ENCODE measurements around the gene ACSL6. TPM values are rescaled to one million over a fixed set of nuclear protein-coding genes. Genes with fewer than 3 reads are reported as not detected.

ACSL6 gene
- total RNA-seq, 1 experiment from 2014 or later: 4.8 TPM

DNA sequence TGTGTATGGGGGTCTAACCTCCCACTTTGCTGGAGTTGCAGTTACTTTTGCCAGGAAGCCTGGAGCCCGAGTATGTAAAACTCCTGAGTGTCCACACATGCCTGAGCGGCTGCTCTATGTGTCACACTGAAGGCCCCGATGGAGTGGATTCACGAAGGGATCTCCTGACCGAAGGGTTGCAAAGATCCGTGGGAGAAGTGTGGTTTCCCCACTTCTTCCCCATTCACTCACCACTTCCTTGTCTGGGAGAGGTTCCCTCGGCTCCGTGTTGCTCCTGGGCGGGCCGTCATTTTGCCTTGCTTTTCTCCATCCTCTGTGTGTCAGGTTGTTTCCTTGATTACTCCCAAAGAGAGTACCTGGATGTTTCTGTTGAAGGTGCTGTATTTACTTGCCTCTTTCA lies 32.7 kb upstream of the ACSL6 start:
- no peak overlapping the region for H3K27ac Mint-ChIP-seq
- H3K4me1 Mint-ChIP-seq: peaks cover 14% of the 10 kb centered on the region
- DNase-seq (ENCODE audit: low spot score) (no peak), ATAC-seq (no peak)
- H3K36me3 Mint-ChIP-seq: no peaks in the 10 kb centered on the region
- no peaks in the 10 kb centered on the region for H3K27me3 Mint-ChIP-seq (ENCODE audit: low read depth)
- ChIA-PET POLR2A (no interaction called here), CTCF (no interaction called here)
- TF ChIP-seq, protein P1, sequence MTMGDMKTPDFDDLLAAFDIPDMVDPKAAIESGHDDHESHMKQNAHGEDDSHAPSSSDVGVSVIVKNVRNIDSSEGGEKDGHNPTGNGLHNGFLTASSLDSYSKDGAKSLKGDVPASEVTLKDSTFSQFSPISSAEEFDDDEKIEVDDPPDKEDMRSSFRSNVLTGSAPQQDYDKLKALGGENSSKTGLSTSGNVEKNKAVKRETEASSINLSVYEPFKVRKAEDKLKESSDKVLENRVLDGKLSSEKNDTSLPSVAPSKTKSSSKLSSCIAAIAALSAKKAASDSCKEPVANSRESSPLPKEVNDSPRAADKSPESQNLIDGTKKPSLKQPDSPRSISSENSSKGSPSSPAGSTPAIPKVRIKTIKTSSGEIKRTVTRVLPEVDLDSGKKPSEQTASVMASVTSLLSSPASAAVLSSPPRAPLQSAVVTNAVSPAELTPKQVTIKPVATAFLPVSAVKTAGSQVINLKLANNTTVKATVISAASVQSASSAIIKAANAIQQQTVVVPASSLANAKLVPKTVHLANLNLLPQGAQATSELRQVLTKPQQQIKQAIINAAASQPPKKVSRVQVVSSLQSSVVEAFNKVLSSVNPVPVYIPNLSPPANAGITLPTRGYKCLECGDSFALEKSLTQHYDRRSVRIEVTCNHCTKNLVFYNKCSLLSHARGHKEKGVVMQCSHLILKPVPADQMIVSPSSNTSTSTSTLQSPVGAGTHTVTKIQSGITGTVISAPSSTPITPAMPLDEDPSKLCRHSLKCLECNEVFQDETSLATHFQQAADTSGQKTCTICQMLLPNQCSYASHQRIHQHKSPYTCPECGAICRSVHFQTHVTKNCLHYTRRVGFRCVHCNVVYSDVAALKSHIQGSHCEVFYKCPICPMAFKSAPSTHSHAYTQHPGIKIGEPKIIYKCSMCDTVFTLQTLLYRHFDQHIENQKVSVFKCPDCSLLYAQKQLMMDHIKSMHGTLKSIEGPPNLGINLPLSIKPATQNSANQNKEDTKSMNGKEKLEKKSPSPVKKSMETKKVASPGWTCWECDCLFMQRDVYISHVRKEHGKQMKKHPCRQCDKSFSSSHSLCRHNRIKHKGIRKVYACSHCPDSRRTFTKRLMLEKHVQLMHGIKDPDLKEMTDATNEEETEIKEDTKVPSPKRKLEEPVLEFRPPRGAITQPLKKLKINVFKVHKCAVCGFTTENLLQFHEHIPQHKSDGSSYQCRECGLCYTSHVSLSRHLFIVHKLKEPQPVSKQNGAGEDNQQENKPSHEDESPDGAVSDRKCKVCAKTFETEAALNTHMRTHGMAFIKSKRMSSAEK (CRISPR knock-in tag; IDR thresholded peaks at IDR 0.05; ENCODE audit: borderline replicate concordance): no peak
- TF ChIP-seq, protein P2, sequence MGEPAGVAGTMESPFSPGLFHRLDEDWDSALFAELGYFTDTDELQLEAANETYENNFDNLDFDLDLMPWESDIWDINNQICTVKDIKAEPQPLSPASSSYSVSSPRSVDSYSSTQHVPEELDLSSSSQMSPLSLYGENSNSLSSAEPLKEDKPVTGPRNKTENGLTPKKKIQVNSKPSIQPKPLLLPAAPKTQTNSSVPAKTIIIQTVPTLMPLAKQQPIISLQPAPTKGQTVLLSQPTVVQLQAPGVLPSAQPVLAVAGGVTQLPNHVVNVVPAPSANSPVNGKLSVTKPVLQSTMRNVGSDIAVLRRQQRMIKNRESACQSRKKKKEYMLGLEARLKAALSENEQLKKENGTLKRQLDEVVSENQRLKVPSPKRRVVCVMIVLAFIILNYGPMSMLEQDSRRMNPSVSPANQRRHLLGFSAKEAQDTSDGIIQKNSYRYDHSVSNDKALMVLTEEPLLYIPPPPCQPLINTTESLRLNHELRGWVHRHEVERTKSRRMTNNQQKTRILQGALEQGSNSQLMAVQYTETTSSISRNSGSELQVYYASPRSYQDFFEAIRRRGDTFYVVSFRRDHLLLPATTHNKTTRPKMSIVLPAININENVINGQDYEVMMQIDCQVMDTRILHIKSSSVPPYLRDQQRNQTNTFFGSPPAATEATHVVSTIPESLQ (CRISPR knock-in tag; IDR thresholded peaks at IDR 0.05): no peak
- TF ChIP-seq, protein P3, sequence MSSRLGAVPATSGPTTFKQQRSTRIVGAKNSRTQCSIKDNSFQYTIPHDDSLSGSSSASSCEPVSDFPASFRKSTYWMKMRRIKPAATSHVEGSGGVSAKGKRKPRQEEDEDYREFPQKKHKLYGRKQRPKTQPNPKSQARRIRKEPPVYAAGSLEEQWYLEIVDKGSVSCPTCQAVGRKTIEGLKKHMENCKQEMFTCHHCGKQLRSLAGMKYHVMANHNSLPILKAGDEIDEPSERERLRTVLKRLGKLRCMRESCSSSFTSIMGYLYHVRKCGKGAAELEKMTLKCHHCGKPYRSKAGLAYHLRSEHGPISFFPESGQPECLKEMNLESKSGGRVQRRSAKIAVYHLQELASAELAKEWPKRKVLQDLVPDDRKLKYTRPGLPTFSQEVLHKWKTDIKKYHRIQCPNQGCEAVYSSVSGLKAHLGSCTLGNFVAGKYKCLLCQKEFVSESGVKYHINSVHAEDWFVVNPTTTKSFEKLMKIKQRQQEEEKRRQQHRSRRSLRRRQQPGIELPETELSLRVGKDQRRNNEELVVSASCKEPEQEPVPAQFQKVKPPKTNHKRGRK (CRISPR knock-in tag; IDR thresholded peaks at IDR 0.05; ENCODE audit: borderline replicate concordance): no peak
- TF ChIP-seq, protein P4, sequence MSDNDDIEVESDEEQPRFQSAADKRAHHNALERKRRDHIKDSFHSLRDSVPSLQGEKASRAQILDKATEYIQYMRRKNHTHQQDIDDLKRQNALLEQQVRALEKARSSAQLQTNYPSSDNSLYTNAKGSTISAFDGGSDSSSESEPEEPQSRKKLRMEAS (CRISPR knock-in tag; IDR thresholded peaks at IDR 0.05): no peak
- no peak for TF ChIP-seq ATF1 (CRISPR knock-in tag; IDR thresholded peaks at IDR 0.05)
- TF ChIP-seq, protein P5, sequence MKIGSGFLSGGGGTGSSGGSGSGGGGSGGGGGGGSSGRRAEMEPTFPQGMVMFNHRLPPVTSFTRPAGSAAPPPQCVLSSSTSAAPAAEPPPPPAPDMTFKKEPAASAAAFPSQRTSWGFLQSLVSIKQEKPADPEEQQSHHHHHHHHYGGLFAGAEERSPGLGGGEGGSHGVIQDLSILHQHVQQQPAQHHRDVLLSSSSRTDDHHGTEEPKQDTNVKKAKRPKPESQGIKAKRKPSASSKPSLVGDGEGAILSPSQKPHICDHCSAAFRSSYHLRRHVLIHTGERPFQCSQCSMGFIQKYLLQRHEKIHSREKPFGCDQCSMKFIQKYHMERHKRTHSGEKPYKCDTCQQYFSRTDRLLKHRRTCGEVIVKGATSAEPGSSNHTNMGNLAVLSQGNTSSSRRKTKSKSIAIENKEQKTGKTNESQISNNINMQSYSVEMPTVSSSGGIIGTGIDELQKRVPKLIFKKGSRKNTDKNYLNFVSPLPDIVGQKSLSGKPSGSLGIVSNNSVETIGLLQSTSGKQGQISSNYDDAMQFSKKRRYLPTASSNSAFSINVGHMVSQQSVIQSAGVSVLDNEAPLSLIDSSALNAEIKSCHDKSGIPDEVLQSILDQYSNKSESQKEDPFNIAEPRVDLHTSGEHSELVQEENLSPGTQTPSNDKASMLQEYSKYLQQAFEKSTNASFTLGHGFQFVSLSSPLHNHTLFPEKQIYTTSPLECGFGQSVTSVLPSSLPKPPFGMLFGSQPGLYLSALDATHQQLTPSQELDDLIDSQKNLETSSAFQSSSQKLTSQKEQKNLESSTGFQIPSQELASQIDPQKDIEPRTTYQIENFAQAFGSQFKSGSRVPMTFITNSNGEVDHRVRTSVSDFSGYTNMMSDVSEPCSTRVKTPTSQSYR (CRISPR knock-in tag; IDR thresholded peaks at IDR 0.05): no peak
- TF ChIP-seq RORB (CRISPR knock-in tag; IDR thresholded peaks at IDR 0.05): no peak
- TF ChIP-seq OVOL2 (CRISPR knock-in tag; IDR thresholded peaks at IDR 0.05; ENCODE audit: borderline replicate concordance): no peak
- H3K9me3 Mint-ChIP-seq: peaks cover 3% of the 10 kb centered on the region
- no peak overlapping the region for H3K4me3 Mint-ChIP-seq

DNA sequence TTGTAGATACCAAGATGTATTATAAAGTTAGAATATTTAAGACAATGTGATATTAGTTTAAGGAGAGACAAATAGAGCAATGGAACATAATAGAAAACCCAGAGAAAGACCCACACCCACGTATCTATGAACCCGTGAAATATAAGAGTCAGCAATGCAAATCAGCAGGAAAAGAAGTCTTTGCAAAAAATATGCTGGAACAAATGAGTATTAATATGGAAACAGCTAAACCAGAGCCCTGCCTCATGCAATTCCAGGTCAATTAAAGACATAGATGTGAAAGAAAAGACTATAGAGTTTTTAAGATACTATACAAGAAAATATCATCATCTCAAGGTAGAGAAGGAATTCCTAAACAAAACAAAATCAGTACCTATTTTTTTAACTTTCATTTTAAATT lies 25.9 kb upstream of the ACSL6 start:
- Mint-ChIP-seq H3K4me1 (no peaks in the 10 kb centered on the region), H3K4me3 (no peak overlapping the region), H3K36me3 (no peaks in the 10 kb centered on the region), H3K27ac (no peak overlapping the region), H3K9me3 (peaks cover 10% of the 10 kb centered on the region; the same call in 1 of the 2 replicates), H3K27me3 (ENCODE audit: low read depth) (no peaks in the 10 kb centered on the region; the same call in 1 of the 2 replicates)
- ChIA-PET CTCF (no interaction called here), POLR2A (no interaction called here)
- no peak for ATAC-seq
- no peak for DNase-seq (ENCODE audit: low spot score)
- TF ChIP-seq ZNF317 (CRISPR knock-in tag; IDR thresholded peaks at IDR 0.05; ENCODE audit: borderline replicate concordance, low read depth): no peak
- TF ChIP-seq, protein P6, sequence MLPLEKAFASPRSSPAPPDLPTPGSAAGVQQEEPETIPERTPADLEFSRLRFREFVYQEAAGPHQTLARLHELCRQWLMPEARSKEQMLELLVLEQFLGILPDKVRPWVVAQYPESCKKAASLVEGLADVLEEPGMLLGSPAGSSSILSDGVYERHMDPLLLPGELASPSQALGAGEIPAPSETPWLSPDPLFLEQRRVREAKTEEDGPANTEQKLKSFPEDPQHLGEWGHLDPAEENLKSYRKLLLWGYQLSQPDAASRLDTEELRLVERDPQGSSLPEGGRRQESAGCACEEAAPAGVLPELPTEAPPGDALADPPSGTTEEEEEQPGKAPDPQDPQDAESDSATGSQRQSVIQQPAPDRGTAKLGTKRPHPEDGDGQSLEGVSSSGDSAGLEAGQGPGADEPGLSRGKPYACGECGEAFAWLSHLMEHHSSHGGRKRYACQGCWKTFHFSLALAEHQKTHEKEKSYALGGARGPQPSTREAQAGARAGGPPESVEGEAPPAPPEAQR (CRISPR knock-in tag; IDR thresholded peaks at IDR 0.05): no peak
- TF ChIP-seq SOX15 (CRISPR knock-in tag; IDR thresholded peaks at IDR 0.05): no peak
- TF ChIP-seq MXD4 (CRISPR knock-in tag; IDR thresholded peaks at IDR 0.05; ENCODE audit: borderline replicate concordance): no peak
- TF ChIP-seq, protein P3 (CRISPR knock-in tag; IDR thresholded peaks at IDR 0.05; ENCODE audit: borderline replicate concordance): no peak
- no peak for TF ChIP-seq ZNF232 (CRISPR knock-in tag; IDR thresholded peaks at IDR 0.05)
- TF ChIP-seq HMGA2 (CRISPR knock-in tag; IDR thresholded peaks at IDR 0.05): no peak
- TF ChIP-seq, protein P7, sequence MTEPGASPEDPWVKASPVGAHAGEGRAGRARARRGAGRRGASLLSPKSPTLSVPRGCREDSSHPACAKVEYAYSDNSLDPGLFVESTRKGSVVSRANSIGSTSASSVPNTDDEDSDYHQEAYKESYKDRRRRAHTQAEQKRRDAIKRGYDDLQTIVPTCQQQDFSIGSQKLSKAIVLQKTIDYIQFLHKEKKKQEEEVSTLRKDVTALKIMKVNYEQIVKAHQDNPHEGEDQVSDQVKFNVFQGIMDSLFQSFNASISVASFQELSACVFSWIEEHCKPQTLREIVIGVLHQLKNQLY (CRISPR knock-in tag; IDR thresholded peaks at IDR 0.05): no peak
- TF ChIP-seq, protein P8, sequence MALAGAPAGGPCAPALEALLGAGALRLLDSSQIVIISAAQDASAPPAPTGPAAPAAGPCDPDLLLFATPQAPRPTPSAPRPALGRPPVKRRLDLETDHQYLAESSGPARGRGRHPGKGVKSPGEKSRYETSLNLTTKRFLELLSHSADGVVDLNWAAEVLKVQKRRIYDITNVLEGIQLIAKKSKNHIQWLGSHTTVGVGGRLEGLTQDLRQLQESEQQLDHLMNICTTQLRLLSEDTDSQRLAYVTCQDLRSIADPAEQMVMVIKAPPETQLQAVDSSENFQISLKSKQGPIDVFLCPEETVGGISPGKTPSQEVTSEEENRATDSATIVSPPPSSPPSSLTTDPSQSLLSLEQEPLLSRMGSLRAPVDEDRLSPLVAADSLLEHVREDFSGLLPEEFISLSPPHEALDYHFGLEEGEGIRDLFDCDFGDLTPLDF (CRISPR knock-in tag; IDR thresholded peaks at IDR 0.05): no peak
